HEK293 (cell line): ENCODE measurements around the gene ATXN7.

ENCODE experiments used
- CTCF ChIA-PET: fragments of 350-600 bp; formaldehyde crosslinking; extraction: SDS; loops from one replicate; lab custom pipeline; 2021; ENCODE audit warnings: antibody characterized with exemption; lab: Yijun Ruan, JAX
- POLR2A ChIA-PET: fragments of 300-600 bp; formaldehyde crosslinking; extraction: SDS; loops from one replicate; lab custom pipeline; 2020; ENCODE audit warnings: antibody characterized with exemption, inconsistent platforms; lab: Yijun Ruan, JAX
- H3K27ac ChIP-seq: fragments of 200-500 bp; sonication (Bioruptor generic); 2 replicates; pipeline ENCODE4 v1.5.1; 2014; ENCODE audit warnings: low read depth, low read length, control low read depth, inconsistent platforms; ENCODE audit errors: extremely low read depth
- H3K36me3 ChIP-seq, 2 experiments: fragments of 200-500 bp in 1 of 2; sonication (Bioruptor generic) in 1 of 2; 1 replicate in 1 of 2; 2 replicates in 1 of 2; pipeline ENCODE4 v1.5.1; 2014 to 2017; ENCODE audit warnings: inconsistent platforms in 2 of 2, low read length in 2 of 2; ENCODE audit not compliant: control insufficient read depth in 2 of 2, insufficient read depth in 1 of 2
- H3K4me1 ChIP-seq: fragments of 200-500 bp; sonication (Bioruptor generic); 2 replicates; pipeline ENCODE4 v1.5.1; 2014; ENCODE audit warnings: mild to moderate bottlenecking, low read length, inconsistent platforms; ENCODE audit not compliant: control insufficient read depth, insufficient read depth
- H3K4me3 ChIP-seq: 2 replicates; pipeline ENCODE4 v1.5.1; 2011; ENCODE audit warnings: low read depth, mild to moderate bottlenecking, control low read depth, low read length, moderate library complexity
- H3K9me3 ChIP-seq: fragments of 200-500 bp; sonication (Bioruptor generic); 2 replicates; pipeline ENCODE4 v1.5.1; 2014; ENCODE audit warnings: low read depth, low read length, inconsistent platforms; ENCODE audit not compliant: control insufficient read depth, insufficient read depth
- CTCF ChIP-seq: fragments of 450-650 bp; formaldehyde crosslinking; IDR thresholded peaks from 2 replicates; pipeline ENCODE4 v1.5.1; 2016; ENCODE audit warnings: missing biosample characterization, missing genetic modification characterization
- ELK4 ChIP-seq: IDR thresholded peaks from 2 replicates; pipeline ENCODE4 v1.6.1; 2011; ENCODE audit warnings: mild to moderate bottlenecking, low read depth, low read length, borderline replicate concordance
- GFI1B ChIP-seq: fragments of 450-650 bp; formaldehyde crosslinking; IDR thresholded peaks from 2 replicates; pipeline ENCODE4 v1.5.1; 2016; ENCODE audit warnings: missing biosample characterization, missing genetic modification characterization
- HOXC10 ChIP-seq: sonication (generic); formaldehyde crosslinking; IDR thresholded peaks from 2 replicates; pipeline ENCODE4 v1.8.1; 2023; ENCODE audit warnings: mild to moderate bottlenecking, missing genetic modification reagents
- KLF10 ChIP-seq: fragments of 450-650 bp; IDR thresholded peaks from 2 replicates; pipeline ENCODE4 v1.5.1; 2018; ENCODE audit warnings: missing biosample characterization, mild to moderate bottlenecking, missing genetic modification characterization
- PRDM6 ChIP-seq: fragments of 450-650 bp; formaldehyde crosslinking; IDR thresholded peaks from 2 replicates; pipeline ENCODE4 v1.5.1; 2017; ENCODE audit warnings: missing biosample characterization, missing genetic modification characterization
- SCRT2 ChIP-seq: fragments of 450-650 bp; formaldehyde crosslinking; IDR thresholded peaks from 2 replicates; pipeline ENCODE4 v1.5.1; 2016; ENCODE audit warnings: missing biosample characterization, missing genetic modification characterization
- SP2 ChIP-seq: fragments of 450-650 bp; formaldehyde crosslinking; IDR thresholded peaks from 2 replicates; pipeline ENCODE4 v1.5.1; 2016; ENCODE audit warnings: missing biosample characterization, missing genetic modification characterization
- SP7 ChIP-seq: fragments of 450-650 bp; formaldehyde crosslinking; IDR thresholded peaks from 2 replicates; pipeline ENCODE4 v1.5.1; 2016; ENCODE audit warnings: missing biosample characterization, missing genetic modification characterization
- WT1 ChIP-seq: fragments of 450-650 bp; formaldehyde crosslinking; IDR thresholded peaks from 2 replicates; pipeline ENCODE4 v1.5.1; 2016; ENCODE audit warnings: missing biosample characterization, missing genetic modification characterization
- ZBTB1 ChIP-seq: fragments of 450-650 bp; formaldehyde crosslinking; IDR thresholded peaks from 2 replicates; pipeline ENCODE4 v1.5.1; 2016; ENCODE audit warnings: missing biosample characterization, missing genetic modification characterization
- ZBTB21 ChIP-seq: fragments of 450-650 bp; formaldehyde crosslinking; IDR thresholded peaks from 2 replicates; pipeline ENCODE4 v1.5.1; 2017; ENCODE audit warnings: missing biosample characterization, missing genetic modification characterization
- ZBTB7A ChIP-seq: fragments of 450-650 bp; formaldehyde crosslinking; IDR thresholded peaks from 2 replicates; pipeline ENCODE4 v1.5.1; 2016; ENCODE audit warnings: low read depth, missing biosample characterization, missing genetic modification characterization
- ZIC2 ChIP-seq: fragments of 450-650 bp; formaldehyde crosslinking; IDR thresholded peaks from 2 replicates; pipeline ENCODE4 v1.5.1; 2016; ENCODE audit warnings: missing biosample characterization, missing genetic modification characterization
- ZNF146 ChIP-seq: fragments of 450-650 bp; formaldehyde crosslinking; IDR thresholded peaks from 2 replicates; pipeline ENCODE4 v1.5.1; 2016; ENCODE audit warnings: missing biosample characterization, missing genetic modification characterization
- ZNF302 ChIP-seq: fragments of 450-650 bp; formaldehyde crosslinking; IDR thresholded peaks from 2 replicates; pipeline ENCODE4 v1.5.1; 2016; ENCODE audit warnings: missing biosample characterization, missing genetic modification characterization, low read depth
- ZNF341 ChIP-seq: fragments of 450-650 bp; formaldehyde crosslinking; IDR thresholded peaks from 2 replicates; pipeline ENCODE4; 2016; ENCODE audit warnings: low read depth, missing biosample characterization, missing genetic modification characterization
- ZNF354C ChIP-seq: fragments of 450-650 bp; formaldehyde crosslinking; IDR thresholded peaks from 2 replicates; pipeline ENCODE4 v1.5.1; 2016; ENCODE audit warnings: missing biosample characterization, missing genetic modification characterization, low read depth, borderline replicate concordance
- ZNF391 ChIP-seq: fragments of 450-650 bp; formaldehyde crosslinking; IDR thresholded peaks from 2 replicates; pipeline ENCODE4 v1.5.1; 2016; ENCODE audit warnings: low read depth, missing biosample characterization, missing genetic modification characterization, borderline replicate concordance
- ZNF488 ChIP-seq: fragments of 450-650 bp; formaldehyde crosslinking; IDR thresholded peaks from 2 replicates; pipeline ENCODE4 v1.5.1; 2016; ENCODE audit warnings: missing biosample characterization, missing genetic modification characterization
- ZNF558 ChIP-seq: fragments of 450-650 bp; formaldehyde crosslinking; IDR thresholded peaks from 2 replicates; pipeline ENCODE4 v1.5.1; 2016; ENCODE audit warnings: missing biosample characterization, missing genetic modification characterization
- ZNF600 ChIP-seq: fragments of 450-650 bp; formaldehyde crosslinking; IDR thresholded peaks from 2 replicates; pipeline ENCODE4 v1.5.1; 2016; ENCODE audit warnings: missing biosample characterization, missing genetic modification characterization
- ZNF621 ChIP-seq: fragments of 450-650 bp; formaldehyde crosslinking; IDR thresholded peaks from 2 replicates; pipeline ENCODE4 v1.5.1; 2017; ENCODE audit warnings: missing biosample characterization, missing genetic modification characterization
- ZNF629 ChIP-seq: fragments of 450-650 bp; formaldehyde crosslinking; IDR thresholded peaks from 2 replicates; pipeline ENCODE4 v1.5.1; 2017; ENCODE audit warnings: missing biosample characterization, missing genetic modification characterization
- ZNF677 ChIP-seq: fragments of 450-650 bp; IDR thresholded peaks from 2 replicates; pipeline ENCODE4 v1.5.0; 2018; ENCODE audit warnings: missing biosample characterization, mild to moderate bottlenecking, missing genetic modification characterization, moderate library complexity
- ZSCAN16 ChIP-seq: fragments of 450-650 bp; formaldehyde crosslinking; IDR thresholded peaks from 2 replicates; pipeline ENCODE4 v1.5.1; 2016; ENCODE audit warnings: missing biosample characterization, missing genetic modification characterization

Gene ATXN7

GRCh38 chr3:63908081-63908736 is 44.5 kb downstream of the ATXN7 start:
- Histone ChIP-seq H3K36me3 (no peaks in the 10 kb centered on the region), H3K4me3 (no peak overlapping the region), H3K9me3 (no peaks in the 10 kb centered on the region), H3K4me1 (no peaks in the 10 kb centered on the region; the same call in 1 of the 2 replicates), H3K27ac (no peak overlapping the region)
- ChIA-PET POLR2A (interaction anchor here (0.9 kb wide), 1 partner anchor 44 kb away, joined by 3 read pairs; the partner anchor contains the start of genes ATXN7 and THOC7), CTCF (interaction anchor here (1.4 kb wide), 1 partner anchor 85 kb away, joined by 4 read pairs; no protein-coding TSS in a partner anchor)
- TF ChIP-seq ELK4, result no peak
- TF ChIP-seq ZIC2 (tag by site-specific recombination), result no peak
- TF ChIP-seq HOXC10 (CRISPR knock-in tag), result no peak
- TF ChIP-seq CTCF (tag by site-specific recombination), result peak; percentile 73
- no peak for TF ChIP-seq ZBTB1 (tag by site-specific recombination)
- peak; percentile 93 for TF ChIP-seq SP7 (tag by site-specific recombination)
- TF ChIP-seq ZBTB21 (tag by site-specific recombination), result no peak
- peak; percentile 46 for TF ChIP-seq PRDM6 (tag by site-specific recombination)
- TF ChIP-seq ZNF302, result no peak
- no peak for TF ChIP-seq WT1

GRCh38 chr3:63908776-63909175 is 45.1 kb downstream of the ATXN7 start:
- ChIA-PET CTCF (no interaction called here), POLR2A (no interaction called here)
- Histone ChIP-seq H3K4me3 (no peak overlapping the region), H3K9me3 (no peaks in the 10 kb centered on the region), H3K36me3 (no peaks in the 10 kb centered on the region), H3K4me1 (no peaks in the 10 kb centered on the region; the same call in 1 of the 2 replicates), H3K27ac (no peak overlapping the region)
- TF ChIP-seq ZNF354C (tag by site-specific recombination) (no peak), ZBTB7A (tag by site-specific recombination) (no peak), ZNF391 (tag by site-specific recombination) (no peak), ZNF146 (tag by site-specific recombination) (no peak), ZNF629 (tag by site-specific recombination) (no peak)

- TF ChIP-seq ZNF341 (no peak), ZNF558 (tag by site-specific recombination) (no peak), ZNF600 (no peak), SCRT2 (no peak), ZSCAN16 (tag by site-specific recombination) (no peak), SP2 (no peak), ZNF677 (tag by site-specific recombination) (no peak), ZNF488 (no peak), ZNF621 (tag by site-specific recombination) (no peak), KLF10 (no peak), GFI1B (tag by site-specific recombination) (no peak), ZBTB1 (tag by site-specific recombination) (no peak), ZNF391 (tag by site-specific recombination) (no peak)
- ChIA-PET POLR2A (no interaction called here), CTCF (interaction anchor here (1.1 kb wide), 1 partner anchor 67 kb away, joined by 3 read pairs; no protein-coding TSS in a partner anchor)
- Histone ChIP-seq H3K36me3 (no peaks in the 10 kb centered on the region), H3K27ac (no peak overlapping the region), H3K4me1 (no peaks in the 10 kb centered on the region; the same call in 1 of the 2 replicates), H3K9me3 (no peaks in the 10 kb centered on the region), H3K4me3 (no peak overlapping the region)
Observed at GRCh38 chr3:63909431-63909830, 45.8 kb downstream of the ATXN7 start.
